ENCODE measurements around the gene UPK3A.
"Not testable (repeated sequence)": the region's sequence is repeated elsewhere in the genome, so short reads cannot be mapped to it uniquely, and the experiment has no call there.

UPK3A gene

DNA sequence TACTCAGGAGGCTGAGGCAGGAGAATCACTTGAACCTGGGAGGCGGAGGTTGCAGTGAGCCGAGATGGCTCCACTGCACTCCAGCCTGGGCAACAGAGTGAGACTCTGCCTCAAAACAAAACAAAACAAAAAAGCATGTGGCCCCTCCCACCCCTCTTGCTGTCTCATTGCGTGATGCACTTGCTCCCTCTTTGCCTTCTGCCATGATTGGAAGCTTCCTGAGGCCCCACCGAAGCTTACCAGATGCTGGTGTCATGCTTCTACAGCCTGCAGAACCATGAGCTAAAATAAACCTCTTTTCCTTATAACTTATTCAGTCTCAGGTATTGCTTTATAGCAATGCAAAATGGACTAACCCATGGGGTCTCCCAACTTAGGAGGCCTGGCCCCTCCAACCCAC, 26.8 kb upstream of the UPK3A start:
- DNase-seq, result not testable (repeated sequence)

DNA sequence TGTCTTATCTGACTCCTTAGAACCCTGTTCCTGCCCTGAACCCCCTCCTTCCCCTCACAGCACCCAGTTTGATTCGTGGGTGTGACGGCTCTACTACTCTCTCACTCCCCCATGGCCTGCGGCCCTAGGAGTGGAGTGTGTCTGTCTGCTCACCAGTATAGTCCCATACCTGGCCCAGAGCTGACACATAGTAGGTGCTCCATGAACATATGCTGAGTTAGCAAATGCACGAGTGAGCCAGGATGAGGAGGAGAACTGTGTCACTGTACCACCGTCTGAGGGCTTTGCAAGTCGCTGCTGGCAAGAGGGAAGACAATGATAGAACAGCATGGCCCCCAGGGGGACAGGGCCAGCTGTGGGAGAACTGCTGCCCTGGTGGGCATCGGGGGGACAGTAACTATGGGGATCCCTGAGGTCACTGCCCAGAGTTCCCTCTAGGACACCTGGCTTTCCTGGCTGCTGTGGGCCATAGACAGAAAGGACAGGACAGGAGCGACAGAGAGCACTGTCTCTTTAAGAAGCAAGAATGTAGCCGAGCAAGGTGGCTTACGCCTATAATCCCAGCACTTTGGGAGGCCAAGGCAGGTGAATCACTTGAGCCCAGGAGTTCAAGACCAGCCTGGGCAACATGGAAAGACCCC, 24.9 kb upstream of the UPK3A start:
- DNase-seq, result no peak

DNA sequence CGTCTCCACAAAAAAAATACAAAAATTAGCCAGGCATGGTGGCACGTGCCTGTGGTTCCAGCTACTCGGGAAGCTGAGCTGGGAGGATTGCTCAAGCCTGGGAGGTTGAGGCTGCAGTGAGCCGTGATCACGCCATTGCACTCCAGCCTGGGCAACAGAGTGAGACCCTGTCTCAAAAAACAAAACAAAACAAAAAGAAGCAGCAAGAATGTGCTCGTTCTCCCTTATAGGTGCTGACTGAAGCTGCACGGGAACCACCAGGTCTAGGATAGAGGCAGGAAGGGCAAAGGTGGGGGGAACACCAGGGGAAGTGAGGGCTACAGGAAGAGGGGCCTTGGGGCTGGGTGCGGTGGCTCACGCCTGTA, 24.4 kb upstream of the UPK3A start:
- not testable (repeated sequence) for DNase-seq

DNA sequence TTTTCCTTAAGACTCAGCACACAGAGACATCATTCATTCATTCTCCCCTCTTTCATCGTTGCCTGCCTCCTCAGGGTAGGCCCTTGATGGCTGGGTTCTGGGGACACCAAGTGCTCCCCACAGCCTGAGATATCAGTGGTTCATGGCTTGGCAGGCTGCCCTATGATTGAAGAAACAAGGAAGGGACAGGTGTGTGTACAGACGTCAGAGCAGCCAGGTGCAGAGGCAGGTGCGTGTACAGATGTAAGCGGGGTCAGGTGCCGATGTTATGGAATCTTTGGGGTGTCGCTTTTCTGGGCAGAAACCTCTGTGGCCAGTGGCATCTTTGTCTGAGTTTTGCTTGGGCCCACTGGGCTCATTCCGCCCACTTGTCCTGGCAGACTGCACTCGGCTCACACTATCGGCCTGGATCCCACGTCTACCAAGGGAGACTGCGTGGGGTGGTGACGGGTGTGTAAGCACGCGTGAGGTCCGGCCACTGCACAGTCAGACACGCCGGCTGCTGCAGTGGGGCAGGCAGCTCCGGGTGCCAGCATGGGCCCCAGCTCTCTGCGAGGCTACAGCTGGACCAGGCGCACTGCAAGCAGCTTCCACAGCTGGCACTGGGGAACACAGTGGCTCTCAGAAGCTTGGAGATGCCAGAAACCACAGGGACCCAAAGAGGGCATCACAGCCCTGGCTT, 23.2 kb upstream of the UPK3A start:
- no peak for DNase-seq

DNA sequence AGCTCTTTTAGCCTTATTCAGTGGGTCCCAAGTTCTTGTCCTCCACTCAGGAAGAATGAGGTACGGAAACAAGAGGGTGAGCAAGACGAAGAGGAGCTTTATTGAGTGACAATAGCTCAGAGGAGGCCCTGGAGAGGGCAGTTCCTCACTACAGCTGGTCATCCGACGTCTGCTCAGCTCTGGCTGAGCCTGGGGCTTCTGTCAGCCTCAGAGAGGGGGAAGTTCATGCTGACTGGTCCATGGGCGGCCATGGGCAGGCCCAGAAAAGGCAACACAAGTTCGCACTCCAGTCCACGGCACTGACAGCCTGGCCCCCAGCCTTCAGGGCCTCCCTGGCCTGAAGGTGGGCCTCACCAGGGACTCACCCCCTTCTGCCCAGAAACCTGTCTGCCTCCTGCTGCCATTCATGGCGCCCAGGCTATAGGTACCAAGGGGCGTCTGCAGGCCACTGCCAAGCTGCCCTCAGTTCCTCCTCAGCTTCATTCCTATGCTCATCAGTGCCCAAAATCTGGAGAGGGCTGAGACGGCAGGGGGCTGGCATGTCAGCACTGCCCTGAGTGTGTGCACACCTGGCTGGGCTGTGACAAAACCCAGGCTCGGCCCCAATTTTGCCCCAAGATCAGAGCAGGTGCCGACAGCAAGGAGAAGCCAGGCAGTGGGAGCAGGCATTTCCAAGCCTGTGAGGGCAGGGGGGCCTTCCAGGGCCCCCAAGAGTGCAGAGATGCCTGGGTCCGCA, 22.4 kb upstream of the UPK3A start:
- DNase-seq, result no peak

DNA sequence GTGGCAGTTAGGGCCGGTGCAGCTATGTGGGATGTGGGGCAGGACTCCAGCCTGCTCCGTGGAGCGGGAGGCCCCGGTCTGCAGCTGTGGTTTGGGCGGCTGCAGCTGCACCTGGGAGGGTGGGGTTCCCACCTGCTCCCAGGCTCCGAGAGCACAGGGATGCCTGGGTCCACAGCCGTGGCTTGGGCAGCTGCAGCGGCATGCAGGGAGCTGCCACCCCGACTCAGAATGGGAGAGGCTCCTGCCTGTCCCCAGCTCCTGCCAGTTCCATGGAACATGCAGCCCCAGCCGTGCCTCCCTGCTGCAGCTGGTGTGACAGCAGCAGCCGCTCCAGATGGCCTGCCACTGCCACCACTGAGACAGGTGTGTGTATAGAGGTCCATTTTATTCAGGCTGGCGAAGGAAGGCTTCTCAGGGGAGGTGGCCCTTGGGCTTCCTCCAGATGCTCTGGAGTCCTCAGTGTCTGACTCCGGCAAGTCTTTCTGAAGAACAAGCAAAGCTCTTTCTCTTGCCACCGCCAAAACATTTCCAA, 21.8 kb upstream of the UPK3A start:
- DNase-seq, result no peak

DNA sequence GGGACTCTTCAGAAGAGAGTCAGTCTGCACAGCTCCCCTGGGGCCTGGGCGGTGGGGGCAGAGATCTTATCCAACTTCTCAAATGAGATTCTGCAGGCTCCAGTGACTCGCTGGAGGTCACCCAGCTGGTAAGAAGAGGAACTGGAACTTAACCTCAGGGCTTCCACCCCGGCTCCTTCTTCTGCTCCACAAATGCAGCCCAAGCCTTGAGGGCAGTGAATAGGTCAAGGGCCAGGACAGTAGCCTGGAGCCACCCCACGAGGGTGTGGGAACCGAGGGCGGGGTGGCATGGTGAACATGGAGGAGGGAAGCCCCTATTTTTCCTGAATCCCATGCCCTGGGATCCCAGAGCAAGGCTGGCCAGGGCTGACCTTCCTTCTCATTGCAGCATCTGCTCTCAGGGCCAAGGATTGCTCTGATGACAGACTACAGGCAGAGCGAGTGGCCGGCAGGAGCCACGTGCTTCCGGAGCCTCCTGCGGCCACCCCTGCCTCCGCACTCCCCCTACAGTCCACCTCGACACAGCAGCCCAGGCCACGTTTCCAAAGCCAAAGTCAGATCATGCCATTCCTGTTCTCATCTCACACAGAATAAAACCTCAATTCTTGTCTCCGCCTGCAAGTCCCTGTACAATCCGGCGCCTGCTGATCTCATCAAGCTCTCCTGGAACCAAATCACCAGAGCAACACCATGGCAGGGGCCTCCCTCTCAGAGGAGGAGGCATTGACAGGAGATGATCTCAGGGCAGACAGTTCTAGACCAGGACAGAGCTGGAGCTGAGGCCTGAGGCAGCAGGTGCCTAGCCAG, 21.1 kb upstream of the UPK3A start:
- DNase-seq, result peak in 1 of 5 experiments; percentile 15

DNA sequence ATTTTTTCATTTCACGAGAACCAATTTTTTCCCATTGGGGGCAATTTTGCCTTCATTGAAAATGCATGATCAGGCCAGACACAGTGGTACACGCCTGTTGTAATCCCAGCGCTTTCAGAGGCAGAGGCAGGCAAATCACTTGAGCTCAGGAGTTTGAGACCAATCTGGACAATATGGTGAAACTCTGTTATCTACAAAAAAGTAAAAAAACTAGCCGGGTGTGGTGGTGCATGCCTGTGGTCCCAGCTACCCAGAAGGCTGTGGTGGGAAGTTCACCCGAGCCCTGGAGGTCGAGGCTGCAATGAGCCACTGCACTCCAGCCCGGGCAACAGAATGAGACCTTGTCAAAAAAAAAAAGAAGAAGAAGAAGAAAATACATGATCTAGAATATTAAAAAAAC, 19.2 kb upstream of the UPK3A start:
- DNase-seq, result no peak

DNA sequence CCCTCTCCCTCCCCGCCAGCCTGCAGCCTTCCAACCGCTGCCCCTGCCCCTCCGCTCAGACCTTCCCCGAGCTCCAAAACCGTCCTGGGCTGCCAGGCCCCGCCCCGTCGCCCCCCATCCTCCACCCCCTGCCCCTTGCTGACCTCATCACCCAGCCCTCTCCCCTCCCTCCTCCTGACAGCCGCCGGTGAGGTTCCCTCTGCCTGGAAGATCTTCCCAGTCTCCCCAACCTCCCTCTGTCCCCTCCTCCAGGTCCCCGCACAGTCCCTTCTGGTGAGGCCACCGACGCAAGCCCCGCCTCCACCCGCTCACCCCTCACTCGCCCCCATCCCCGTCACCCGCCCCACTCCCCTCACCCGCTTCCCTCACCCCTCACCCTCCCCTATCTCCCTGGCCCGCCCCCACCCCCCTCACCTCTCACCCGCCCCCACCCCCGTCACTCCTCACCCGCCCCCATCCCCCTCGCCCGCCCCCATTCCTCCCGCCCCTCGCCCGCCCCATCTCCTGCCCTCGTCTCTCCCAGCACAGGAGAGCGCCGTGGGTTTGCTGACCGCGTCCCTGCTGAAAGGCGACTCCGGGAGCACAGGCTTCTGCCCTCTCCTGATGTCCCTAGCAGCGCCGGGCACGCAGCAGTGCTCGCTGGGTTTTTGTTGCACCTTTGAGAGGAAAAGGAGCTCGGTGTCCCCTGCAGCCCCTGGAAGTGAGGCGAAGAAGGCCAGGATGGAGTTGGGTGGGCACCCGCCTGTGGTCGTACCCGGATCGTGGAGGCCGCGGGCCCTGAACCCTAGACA, 16.4 kb upstream of the UPK3A start:
- peak in 2 of 5 experiments; percentile 16 to 30 for DNase-seq

DNA sequence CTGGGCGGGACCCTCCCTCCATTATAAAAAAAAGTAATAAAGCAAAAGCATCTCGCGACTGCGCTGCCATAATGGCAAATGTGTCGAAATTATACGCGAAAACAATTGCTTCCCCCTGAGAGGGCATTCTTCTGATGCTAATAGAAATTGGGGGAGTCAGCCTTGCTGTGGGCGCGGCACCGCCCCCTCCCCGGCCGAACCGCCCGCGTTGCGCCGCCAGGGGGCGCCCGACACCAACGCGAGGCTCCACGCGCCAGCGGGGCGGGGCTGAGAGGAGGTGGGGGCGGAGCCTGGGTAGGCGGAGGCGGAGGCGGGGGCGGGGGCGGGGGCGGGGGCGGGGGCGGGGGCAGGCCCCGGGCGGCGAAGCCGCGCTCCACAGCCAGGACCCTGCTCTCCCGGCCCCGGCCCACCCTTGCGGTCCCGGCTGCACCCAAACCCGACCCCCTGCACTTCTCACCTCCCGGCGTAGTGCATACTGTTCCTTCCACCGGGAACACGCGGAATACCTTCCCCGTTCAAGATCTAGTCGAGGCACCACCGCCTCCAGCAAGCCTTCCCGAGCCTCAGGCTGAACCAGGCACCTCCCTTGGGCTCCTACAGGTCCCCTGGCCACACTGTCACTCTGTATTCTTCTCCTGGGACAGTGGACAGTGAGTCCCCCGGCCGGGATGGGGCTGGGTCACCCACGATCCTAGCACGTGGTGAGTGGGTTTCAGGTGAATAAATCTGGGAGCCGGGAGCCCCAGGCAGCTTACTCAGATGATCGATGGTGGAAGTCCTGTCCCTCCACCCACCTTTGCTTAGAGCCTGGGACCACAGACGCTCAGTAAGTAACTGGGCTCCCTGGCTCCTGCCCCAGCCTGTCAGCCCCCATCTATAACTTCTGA, 15.5 kb upstream of the UPK3A start:
- DNase-seq, result peak; percentile 77 to 95 (median 82)

DNA sequence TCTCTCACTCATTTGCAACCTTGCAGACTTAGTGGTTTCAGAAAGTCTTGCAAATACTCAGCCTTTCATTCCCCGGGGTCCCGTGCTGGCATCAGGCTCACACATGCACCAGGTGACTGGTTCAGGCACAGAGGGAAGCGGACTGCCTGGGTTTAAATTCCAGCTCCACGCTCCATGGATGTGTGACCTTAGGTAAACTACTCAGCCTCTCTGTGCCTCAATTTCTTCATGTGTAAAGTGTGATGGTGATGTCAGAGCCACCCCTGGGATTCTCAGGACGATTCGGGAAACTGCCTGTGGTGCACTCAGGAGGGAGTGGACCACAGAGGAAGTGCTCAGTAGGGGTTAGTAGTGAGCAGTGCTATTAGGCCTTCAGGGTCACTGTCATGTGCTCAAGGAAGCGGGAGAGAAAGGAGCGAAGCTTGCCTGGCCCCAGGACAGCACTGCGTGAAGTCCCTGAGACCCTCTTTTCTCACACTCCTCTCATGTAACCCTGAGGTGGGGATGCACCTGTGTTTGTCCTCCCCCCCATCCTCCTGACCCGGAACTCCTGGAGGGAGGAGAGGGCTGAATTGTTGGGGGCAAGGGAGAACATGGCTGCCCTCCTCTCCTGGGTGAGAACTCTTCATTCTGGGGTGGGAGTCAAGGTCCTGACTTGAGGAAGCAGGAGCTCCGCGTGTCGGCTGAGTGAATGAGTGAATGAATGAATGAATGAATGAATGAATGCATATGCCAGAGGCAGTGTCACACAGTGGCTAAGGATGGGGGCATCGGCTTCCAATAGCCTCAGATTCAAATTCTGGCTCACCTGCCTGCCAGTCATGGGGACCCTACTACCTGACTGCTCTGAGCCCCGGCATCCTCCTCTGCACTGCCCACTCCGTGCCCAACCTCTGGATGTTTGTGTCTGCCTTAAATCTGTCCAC, 14.4 kb upstream of the UPK3A start:
- no peak for DNase-seq

DNA sequence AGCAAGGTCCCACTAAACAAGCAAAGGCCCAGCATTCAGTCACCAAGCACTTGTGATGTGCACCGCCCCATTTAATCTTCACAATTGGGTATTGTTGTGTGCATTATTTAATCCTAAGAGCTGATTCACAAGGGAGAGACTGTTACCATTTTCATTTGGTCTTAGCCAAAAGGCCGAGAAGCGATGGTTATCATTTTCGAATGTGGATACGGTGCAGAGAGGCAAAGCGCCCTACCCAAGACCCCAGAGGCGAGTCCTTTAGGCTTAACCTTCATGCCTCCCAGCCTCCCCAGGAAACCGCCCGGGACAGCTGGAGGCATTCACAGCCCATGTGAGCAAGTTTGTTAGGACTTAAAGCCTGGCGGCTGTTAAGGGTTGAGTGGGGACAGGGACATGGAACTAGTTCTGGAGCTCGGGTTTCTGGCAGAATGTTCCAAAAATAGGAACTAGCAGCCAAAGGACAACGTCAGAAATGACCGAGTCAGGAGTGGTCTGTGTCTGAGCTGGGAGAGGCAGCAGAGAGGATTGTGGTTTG, 13.0 kb upstream of the UPK3A start:
- no peak for DNase-seq

DNA sequence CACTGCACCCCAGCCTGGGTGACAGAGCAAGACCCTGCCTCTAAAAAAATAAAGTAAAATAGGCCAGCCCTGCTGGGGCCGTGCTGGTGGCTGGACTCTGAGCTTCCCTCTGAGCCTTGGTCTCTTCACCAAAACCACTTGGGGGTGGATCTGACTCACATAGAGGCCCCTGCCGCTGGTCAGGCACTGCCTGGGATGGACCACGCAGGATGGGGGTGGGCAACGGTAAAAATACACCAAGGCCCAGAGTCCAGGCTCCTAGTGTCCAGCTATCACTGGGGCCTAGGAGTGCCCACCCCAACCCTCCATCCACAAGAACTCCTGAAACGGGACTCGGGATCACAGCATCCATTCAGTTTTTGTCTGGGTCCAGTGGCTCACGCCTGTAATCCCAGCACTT, 12.3 kb upstream of the UPK3A start:
- no peak for DNase-seq

DNA sequence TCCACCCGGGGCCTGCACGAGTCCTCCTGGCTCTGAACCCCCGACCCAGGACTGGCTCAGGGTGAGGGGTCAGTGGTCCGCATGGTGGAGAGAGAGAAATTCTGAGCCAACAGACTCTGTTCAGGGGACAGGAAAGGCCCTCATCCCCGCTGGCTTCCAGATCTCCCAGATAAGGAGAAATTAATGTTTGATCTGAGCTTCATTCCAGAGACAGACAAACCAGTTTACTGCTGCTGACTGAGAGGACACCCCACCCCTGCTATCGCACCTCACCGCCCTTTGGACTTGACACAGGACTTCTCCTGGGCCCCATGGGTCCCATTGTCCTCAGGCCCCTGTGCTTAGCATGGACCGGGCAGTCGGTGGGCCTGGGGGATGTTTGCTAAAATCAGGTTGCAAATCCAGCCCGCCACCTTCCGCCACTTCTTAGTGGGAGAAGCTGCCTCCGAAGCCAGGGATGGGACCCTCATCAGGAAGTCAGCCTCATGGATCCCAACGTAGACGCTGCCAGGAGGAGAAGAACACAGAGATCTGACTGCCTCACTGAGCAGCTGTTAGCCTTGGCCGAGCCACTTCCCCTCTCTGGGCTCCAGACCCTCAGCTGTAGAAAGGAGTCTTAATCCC, 11.2 kb upstream of the UPK3A start:
- no peak for DNase-seq

DNA sequence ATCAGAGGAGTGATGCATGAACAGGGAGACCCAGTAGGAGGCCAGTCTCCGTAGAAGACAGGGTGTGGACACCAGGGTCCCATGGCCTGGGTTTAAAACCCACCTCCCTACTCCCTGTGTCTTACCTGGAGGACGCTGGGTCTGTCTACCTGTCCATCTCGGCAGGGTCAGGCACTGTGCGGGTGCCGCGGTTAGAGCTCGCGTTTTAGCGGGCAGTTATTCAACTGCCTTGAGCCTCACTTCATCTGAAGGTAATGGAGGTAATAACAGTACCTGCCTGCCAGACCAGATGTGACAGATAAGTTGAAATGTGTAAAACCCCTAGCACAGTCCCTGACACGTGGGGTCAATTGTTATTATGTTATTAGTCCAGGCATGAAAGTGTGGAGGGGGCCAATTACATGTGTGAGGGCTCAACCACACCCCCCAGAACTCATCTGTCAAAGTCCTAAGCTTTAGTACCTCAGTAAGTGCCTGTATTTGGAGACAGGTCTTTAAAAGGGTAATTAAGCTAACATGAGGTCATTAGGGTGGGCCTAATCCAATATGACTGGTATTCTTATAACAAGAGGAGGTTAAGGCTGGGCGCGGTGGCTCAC, 8.1 kb upstream of the UPK3A start:
- no peak for DNase-seq

DNA sequence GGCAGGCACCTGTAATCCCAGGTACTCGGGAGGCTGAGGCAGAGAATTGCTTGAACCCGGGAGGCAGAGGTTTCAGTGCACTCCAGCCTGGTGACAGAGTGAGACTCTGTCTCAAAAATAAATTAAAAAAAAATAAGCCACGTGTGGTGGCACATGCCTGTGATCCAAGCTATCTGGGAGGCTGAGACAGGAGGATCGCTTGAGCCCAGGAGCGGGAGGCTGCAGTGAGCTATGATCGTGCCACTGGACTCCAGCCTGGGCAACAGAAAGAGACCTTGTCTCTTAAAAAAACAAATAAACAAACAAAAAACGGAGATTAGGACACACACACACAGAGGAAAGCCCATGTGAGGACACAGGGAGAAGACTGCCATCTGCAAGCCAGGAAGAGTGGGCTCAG, 7.0 kb upstream of the UPK3A start:
- DNase-seq, result not testable (repeated sequence)

DNA sequence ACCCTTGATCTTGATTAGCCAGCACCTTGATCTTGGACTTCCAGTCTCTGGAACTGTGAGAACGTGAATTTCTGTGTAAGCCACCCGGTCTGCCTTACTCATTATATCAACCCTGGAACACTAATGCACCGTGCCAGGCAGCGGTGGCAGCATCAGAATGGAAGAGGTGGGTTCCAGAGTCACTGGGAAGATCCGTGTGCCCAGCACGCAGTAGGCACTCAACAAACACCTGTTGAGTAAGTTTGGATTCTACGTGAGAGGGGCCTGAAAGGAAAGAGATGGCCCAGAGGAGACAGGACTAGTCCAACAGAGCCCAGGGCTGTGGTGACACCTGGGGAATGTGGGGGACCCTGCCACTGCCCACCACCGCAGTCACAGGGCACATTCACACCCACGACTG, 6.6 kb upstream of the UPK3A start:
- no peak for DNase-seq

DNA sequence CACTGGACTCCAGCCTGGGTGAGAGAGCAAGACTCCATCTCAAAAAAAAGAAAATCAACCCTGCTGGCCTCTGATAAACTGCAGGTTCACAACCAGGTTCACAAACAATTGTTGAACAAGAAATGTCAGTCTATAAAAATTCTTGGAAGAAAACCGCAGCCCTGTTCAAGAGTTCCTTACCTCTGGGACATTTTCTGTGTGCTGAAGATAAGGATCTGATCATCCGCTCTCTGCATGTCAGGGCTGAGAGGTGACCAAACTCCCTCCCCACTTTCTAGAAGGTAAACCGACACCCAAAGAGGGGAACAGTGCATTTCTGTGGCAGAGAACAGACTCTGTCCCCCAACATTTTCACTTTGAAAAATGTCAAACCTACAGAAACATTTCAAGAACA, 4.2 kb upstream of the UPK3A start:
- no peak for DNase-seq

DNA sequence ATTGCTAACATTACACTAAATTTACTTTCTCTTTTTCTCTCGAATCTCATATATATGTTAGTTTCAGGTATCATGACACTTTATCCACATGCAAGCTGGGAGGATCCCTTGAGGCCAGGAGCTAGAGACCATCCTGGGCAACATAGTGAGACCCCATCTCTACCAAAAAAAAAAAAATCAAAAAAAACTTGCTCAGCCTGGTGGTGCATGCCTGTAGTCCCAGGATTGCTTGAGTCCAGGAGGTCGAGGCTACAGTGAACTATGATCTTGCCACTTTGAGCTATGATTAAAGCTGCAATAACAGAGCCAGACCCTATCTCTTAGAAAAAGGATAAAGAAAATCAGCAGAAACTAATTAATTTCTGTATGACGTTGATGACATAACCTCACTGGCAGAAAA, 3.7 kb upstream of the UPK3A start:
- DNase-seq, result no peak
